ENCODE measurements around the gene CFAP299. TPM values are rescaled to one million over a fixed set of nuclear protein-coding genes. Genes with fewer than 3 reads are reported as not detected.

CFAP299 gene
- polyA plus RNA-seq, 2 of the 4 experiments (the other 2 are of a cell fraction), result not detected

GRCh38 chr4:80542747-80543146 lies 207.2 kb downstream of the CFAP299 start:
- FAIRE-seq, result no peak
- DNase-seq (ENCODE audit: low read depth in 1 of 2, low spot score in 1 of 2), result no peak
- ChIA-PET POLR2A (no interaction called here), CTCF (no interaction called here)
- Histone ChIP-seq H3K4me1 (no peaks in the 10 kb centered on the region), H3K27ac (no peak overlapping the region), H3K9me3 (no peaks in the 10 kb centered on the region), H3K4me2 (no peak overlapping the region), H3K4me3 (no peak overlapping the region)
- no peak for ATAC-seq
- 45% methylated on average over 1 of the region's 2 CpGs for WGBS (ENCODE audit: missing lambda C conversion rate)
- TF ChIP-seq SREBF2 (IDR thresholded peaks at IDR 0.05), result no peak
- no peak for TF ChIP-seq BCL3 (IDR thresholded peaks at IDR 0.05)
- no peak for TF ChIP-seq HDAC2 (IDR thresholded peaks at IDR 0.05)
- no peak for TF ChIP-seq CEBPB (IDR thresholded peaks at IDR 0.05)
- TF ChIP-seq HES2 (IDR thresholded peaks at IDR 0.05), result no peak
- TF ChIP-seq CBX2 (IDR thresholded peaks at IDR 0.05; ENCODE audit: borderline replicate concordance, low read depth), result no peak
- TF ChIP-seq ESRRA (IDR thresholded peaks at IDR 0.05; ENCODE audit: borderline replicate concordance, low read length), result no peak
- no peak for TF ChIP-seq TFCP2L1 (CRISPR knock-in tag; IDR thresholded peaks at IDR 0.05)
- TF ChIP-seq HOXA7 (CRISPR knock-in tag; IDR thresholded peaks at IDR 0.05), result no peak
- TF ChIP-seq RARB (CRISPR knock-in tag; IDR thresholded peaks at IDR 0.05), result no peak

- WGBS (ENCODE audit: missing lambda C conversion rate), result 0% methylated on average over 3 of the region's 3 CpGs
- ChIA-PET POLR2A (no interaction called here), CTCF (interaction anchor here (0.6 kb wide), 1 partner anchor 30 kb away, joined by 3 read pairs; no protein-coding TSS in a partner anchor)
- ATAC-seq (no peak), DNase-seq (ENCODE audit: low read depth in 1 of 2, low spot score in 1 of 2) (no peak), FAIRE-seq (no peak)
- Histone ChIP-seq H3K4me3 (no peak overlapping the region), H3K4me2 (no peak overlapping the region), H3K9me3 (no peaks in the 10 kb centered on the region), H3K4me1 (no peaks in the 10 kb centered on the region), H3K27ac (no peak overlapping the region)
- no peak for TF ChIP-seq ELK1 (IDR thresholded peaks at IDR 0.05; ENCODE audit: low read depth, low read length)
- no peak for TF ChIP-seq CTCF (IDR thresholded peaks at IDR 0.05)
- TF ChIP-seq FOSL2 (IDR thresholded peaks at IDR 0.05), result no peak
- TF ChIP-seq FOSL2 (CRISPR knock-in tag; IDR thresholded peaks at IDR 0.05), result no peak
- TF ChIP-seq HOXB5 (CRISPR knock-in tag; IDR thresholded peaks at IDR 0.05), result no peak
- TF ChIP-seq CBX2 (IDR thresholded peaks at IDR 0.05; ENCODE audit: borderline replicate concordance, low read depth), result no peak
- no peak for TF ChIP-seq KDM5A (IDR thresholded peaks at IDR 0.05)
- TF ChIP-seq PBX3 (IDR thresholded peaks at IDR 0.05), result no peak
- TF ChIP-seq NFE2L2 (conservative IDR thresholded peaks at IDR 0.05; ENCODE audit: low read length), result no peak
- no peak for TF ChIP-seq MYC (IDR thresholded peaks at IDR 0.05; ENCODE audit: borderline replicate concordance, low read length)
- TF ChIP-seq MAZ (IDR thresholded peaks at IDR 0.05; ENCODE audit: borderline replicate concordance, low read depth, low read length), result no peak
- no peak for TF ChIP-seq SMC3 (IDR thresholded peaks at IDR 0.05)
- no peak for TF ChIP-seq E2F6 (IDR thresholded peaks at IDR 0.05; ENCODE audit: borderline replicate concordance, low read depth)
- no peak for TF ChIP-seq JUN (IDR thresholded peaks at IDR 0.05)
- no peak for TF ChIP-seq JUNB (IDR thresholded peaks at IDR 0.05)
- TF ChIP-seq MAFK (IDR thresholded peaks at IDR 0.05; ENCODE audit: partially characterized antibody), result no peak
- no peak for TF ChIP-seq HOXB13 (CRISPR knock-in tag; IDR thresholded peaks at IDR 0.05; ENCODE audit: low read depth)
- no peak for TF ChIP-seq MAX (IDR thresholded peaks at IDR 0.05)
- no peak for TF ChIP-seq HEYL (CRISPR knock-in tag; IDR thresholded peaks at IDR 0.05)
- TF ChIP-seq EP300 (IDR thresholded peaks at IDR 0.05), result no peak
- TF ChIP-seq ZFP36 (IDR thresholded peaks at IDR 0.05; ENCODE audit: borderline replicate concordance, partially characterized antibody), result no peak
These were observed 224.8 kb downstream of the CFAP299 start for GRCh38 chr4:80560337-80560736.

All from A549 (cell line).